Dermis blood vessel endothelial cell (primary cell): ENCODE data around the gene KCNJ1. TPM values are rescaled to one million over a fixed set of nuclear protein-coding genes. Genes with fewer than 3 reads are reported as not detected.

ENCODE experiments used
- DNase-seq: peaks from one replicate; pipeline ENCODE4 v3.0.0; 2010
- total RNA-seq: library from RNA; depleted of rRNA; stranded (reverse); fragments of >200 nt; gene quantifications from 2 replicates; pipeline ENCODE4 v1.2.3, GENCODE V29; 2014

KCNJ1 gene
- total RNA-seq, 1 donor from 2014 or later, result 0.34 TPM

DNA sequence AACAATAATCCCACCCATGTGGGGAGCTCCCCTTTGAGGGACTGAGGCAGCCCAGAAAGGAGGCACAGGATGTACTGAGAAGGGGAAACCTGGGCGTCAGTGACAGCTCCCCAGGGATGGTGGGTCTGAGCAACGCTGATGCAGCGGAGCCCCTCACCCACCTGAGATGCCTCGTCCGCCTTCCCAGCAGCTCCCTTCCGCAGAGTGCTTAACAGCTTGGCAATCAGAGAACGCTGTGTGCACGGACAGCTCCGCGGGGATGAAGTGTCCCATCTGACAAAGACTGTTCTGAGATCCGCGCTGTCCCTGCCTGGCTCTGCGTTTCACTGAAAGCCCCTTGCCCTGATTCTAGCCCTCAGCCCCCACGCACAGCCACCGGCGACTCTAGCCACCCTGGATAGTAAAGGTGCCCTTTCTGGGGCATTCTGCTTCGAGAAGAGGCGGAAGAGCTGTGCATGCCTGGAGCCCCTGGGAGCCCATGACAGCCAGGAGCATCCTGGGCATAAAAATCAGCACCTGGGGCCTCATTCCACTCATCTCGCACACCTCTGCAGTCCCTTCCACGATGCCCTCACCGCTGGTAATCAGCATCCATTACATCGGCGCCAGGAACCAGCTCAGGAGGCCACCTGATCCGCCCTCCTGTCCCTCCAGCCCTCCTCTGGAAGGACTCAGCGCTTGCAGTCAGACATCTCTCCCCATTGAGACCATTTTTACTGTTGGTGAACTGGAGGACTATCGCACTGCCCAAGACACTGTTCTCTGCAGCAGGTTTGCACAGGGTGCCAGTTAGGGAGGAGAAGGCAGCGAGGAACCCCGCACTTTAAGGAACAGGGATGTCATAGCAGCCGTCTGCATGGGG lies 34.8 kb upstream of the KCNJ1 start:
- DNase-seq, result no peak

DNA sequence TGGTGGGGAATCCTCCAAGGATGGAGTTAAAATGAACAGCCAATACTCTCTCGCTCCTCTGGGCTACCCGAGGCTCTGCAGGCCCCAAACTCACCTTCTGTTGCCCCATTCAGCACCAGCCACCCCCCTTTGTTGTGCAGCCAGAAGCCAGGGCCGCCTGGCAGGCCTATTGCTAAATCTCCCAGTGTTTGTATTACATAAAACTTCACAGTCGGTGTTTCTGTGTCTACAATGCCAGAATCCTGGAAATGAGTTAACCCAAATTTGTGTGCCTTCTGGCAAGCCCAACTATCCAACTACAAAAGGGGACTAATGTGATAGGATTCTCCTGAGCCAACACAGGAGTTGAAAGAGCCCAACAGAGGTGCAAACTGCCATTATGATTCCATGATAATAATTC lies 33.4 kb upstream of the KCNJ1 start:
- no peak for DNase-seq

DNA sequence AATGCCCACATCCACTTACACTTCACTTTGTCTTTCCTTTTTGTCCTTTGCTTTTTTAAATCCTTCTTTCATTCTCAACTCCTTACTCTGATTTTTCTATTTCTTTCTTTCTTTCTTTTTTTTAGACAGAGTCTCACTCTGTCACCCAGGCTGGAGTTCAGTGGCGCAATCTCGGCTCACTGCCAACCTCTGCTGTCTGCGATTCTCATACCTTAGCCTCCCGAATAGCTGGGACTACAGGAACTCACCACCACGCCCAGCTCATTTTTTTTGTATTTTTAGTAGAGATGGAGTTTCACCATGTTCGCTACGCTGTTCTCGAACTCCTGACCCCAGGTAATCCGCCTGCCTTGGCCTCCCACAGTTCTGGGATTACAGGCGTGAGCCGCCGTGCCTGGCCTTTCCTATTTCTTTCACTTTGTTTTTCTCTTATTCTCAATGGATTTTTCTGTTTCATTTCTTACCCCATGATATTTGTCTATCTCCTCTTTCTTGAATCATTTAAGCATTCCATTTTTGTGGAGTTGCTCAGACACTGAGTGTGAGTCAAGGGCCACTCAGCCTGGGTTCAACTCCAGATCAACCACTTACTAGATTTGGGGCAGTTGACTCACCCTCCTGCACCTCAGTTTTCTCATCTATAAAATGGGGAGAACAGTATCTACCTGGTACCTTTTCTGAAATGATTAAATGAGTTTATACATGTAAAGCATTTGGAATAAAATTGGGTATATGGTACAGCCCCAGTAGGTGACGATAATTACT lies 31.7 kb upstream of the KCNJ1 start:
- DNase-seq, result no peak

DNA sequence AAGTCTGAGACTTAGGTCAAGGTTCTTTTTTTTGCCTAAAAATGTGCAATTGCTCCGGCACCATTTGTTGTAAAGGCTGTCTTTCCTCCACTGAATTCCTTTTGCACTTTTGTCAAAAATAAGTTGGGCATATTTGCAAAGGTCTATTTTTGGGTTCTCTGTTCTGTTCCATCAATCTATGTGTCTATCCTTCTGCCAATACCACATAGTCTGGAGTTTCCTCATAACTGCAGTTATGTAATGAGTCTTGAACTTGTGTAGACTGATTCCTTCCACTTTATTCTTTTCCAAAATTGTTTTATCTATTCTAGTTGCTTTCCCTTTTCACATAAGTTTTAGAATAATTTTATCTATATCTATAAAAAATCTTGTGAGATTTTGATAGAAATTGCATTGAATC lies 30.7 kb upstream of the KCNJ1 start:
- no peak for DNase-seq

DNA sequence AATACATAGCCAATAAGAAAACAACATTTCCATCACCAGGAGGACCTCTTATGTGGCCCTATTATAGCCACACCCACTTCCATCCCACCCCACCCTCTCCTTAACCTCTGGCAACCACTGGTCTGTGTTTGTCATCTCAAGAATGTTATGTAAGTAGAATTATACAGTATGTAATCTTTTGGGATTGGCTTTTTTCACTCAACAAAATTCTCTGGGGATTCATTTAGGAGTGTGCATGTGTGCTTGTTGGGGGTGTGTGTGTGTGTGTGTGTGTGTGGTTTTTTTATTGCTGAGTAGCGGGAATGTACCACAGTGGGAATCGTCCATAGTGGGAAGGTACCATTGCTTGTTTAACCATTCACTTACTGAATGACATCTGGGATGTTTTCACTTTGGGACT lies 29.3 kb upstream of the KCNJ1 start:
- DNase-seq, result no peak

DNA sequence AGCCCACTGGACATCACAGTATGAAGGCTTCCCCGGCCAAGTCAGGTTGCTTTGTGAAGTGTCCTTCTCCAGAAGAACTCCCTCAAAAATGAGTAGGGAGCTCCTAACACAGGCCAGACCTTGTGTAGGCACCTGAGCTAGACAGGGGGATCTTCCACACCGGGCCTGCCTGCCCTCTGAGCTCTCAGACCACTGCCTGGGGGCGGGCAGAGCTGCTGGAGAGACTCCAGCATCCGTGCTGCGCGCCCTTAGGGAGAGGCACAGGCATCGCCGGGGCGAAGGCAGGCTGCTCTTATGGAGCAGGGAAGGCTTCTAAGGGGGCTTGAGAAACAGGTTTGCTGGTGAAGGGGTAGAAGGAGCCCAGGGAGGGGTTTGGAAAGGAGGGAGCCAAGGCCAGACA lies 28.4 kb upstream of the KCNJ1 start:
- DNase-seq, result no peak

DNA sequence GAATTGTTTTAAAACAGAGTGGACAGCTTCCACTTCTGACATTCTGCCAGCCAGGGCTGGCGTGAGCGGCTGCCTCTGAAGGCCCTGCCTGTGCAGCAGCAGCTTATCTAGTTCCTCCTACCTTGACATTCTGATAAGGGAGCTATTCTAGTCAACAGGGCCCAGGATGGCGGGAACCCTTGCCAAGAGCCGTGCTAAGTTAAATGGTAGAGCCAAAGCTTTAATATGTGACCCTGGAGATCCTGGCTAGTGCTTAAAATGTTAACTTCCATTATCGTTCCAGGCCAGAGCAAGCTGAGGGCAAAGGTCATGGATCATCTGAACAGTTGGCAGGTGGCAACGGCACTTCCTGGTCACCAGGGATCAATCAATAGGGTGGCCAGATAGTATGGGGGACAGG lies 27.6 kb upstream of the KCNJ1 start:
- no peak for DNase-seq

DNA sequence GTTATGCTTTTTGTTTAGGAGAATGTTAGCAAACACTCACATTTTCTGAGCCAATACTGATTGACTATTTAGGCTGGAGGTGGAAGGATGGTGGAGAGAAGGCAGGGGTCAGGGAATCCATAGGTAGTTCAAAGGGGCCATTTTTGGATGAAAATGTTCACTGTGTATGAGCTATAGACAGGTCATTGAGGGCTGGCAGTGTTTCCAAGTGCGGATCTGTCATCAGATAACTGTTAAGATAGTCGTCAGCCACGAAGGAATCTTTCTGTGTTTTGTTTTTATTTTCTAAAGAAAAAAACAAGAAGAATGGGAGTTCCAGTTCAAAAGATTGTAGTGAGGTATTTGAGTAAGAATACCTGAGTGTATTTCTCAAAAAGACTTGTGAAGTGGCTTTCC lies 27.2 kb upstream of the KCNJ1 start:
- no peak for DNase-seq

DNA sequence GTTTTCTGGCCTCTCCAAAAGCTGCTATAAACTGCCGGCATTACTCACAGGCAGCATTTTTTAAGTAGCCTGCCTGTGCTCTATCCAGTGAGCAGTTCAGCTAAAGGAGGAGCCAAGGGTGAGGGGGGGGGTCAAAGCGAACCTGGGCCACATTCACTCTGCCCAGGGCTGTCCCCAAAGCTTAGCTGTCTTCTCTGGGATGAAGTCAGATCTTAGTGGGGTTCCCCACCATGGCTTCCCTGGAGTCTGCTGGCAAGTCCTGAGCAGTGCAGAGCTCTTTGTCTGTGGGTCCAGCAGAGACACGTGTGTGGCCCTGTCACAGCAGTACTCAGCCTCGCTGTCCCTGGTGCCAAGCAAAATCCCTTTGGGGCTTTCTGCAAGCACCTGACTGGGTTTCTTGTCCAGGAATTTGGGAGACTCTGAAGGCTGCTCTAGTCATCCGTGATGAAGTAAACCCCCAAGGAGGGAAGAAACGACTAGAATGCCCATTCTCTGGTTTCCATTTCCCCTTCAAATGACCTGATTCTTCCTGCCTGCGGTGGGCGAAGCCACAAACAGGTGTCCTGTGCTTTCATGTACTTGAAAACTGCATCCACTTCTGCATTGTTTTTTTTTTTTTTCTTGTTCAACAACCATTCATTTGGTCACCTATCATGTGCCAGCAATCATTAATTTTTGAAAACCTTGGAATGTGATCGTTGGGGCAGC lies 26.6 kb upstream of the KCNJ1 start:
- DNase-seq, result no peak

DNA sequence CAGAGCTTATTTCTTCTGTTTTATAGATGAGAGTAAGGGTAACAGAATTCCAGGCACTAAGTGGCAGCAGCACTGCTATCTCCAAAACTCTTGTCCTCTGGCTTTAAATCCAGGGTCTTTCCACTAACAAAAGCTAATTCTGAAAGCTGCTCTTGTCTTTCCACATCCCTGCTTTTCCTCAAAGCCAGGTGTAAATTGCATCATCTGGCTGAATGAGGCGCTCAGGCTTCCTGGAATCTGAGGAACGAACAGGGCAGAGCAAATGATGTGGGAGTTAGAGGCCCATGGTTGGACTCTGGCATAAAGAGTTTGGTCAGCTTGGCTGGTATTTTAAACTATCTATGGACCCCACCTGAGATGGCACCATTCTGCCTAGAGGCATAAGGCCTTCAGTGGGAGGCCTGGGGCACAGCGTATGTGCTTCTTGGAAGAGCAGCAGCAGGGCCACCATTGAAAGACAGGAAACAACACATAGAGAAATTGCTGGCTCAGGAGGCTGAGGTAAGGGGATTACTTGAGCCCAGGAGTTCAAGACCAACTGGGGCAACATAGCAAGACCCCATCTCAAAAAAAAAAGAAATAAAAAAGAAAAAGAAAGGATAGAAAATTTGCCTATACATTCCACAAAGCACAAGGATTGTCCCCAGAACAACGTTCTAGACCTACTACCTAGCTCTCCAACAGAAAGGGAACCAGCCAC lies 25.9 kb upstream of the KCNJ1 start:
- DNase-seq, result no peak

DNA sequence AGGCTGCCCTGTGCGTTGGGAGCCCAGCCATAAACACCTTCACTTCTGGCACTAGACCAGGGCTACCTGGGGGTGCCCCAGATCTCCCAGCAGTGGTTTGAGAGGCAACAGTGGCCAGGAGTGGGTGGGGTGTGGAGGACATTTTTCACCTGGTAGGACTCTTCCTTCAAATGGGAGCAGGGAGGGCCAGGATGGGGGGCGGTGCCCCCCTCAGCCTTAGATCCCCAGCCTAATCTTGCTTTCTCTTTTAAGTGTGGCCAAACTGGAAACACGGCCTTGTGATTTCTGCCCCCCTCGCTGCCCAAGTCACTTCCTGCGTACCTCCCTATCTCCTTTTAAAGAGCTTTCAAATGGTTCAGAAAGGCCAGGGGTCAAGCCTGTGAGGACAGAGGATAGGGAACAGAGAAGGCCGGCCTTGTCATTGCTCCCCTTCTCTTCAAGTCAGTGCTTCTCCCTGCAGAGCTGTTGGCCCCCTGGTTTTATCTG lies 24.9 kb upstream of the KCNJ1 start:
- DNase-seq, result no peak

DNA sequence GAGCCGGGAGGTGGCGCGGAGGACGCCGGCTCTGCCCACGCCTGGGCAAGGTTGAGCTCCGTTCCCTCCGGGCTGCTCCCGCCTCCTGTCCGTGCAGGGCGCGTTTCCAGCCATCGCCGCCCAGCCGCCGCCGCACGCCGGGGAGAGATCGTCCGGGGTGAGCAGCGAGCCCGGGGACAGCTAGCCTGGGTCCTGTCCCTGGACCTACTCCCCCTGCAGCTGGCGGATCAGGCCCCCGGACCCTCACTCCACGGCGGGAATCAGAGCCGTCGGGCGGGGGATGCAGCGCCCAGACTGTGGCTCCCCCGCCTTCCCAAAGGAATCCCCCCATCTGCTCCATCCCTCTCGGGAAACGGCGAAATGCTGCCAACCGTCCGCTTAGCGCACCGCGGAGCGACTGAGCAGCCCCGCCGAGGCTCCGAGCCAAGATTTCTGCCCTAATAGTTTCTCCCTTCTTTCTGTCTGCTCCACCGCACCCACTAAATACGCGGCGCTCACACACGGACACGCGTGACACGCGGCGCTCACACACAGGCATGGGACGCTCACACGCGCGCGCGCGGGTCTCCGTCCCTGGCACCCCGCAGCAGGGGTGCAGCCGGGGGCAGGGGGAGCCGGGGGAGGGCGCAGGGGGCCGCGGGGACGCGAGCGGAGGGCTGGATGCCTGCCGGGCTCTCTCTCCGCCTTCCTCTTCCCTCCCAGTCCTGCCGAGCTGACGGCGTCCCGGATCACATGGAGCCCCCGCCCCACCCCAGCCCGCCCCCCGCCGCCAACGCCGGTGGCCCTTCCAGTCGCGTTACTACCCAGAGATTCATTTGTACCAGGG lies 23.7 kb upstream of the KCNJ1 start, which contains the start of gene KCNJ5:
Gene KCNJ5 (plus strand): TSS at position 814 of the 826 bp plus-strand sequence. CDS start 19,918 bp downstream, outside the sequence.
- DNase-seq, result no peak

DNA sequence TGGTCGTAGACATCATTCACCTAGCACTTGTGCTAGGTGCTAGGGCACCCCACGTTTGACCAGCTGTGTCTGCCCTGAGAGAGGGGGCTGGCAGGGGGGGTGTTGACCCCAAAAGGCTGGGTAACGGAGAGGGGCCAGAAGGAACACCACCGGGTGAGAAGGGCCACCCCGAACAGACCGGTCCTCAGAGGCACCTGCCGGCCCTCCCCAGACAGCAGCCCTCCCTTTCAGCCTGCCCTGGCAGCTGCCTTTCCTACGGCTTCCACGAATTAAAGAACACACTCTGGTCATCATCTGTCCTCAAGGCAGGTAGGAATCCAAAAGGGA lies 23.1 kb upstream of the KCNJ1 start:
- DNase-seq, result no peak

DNA sequence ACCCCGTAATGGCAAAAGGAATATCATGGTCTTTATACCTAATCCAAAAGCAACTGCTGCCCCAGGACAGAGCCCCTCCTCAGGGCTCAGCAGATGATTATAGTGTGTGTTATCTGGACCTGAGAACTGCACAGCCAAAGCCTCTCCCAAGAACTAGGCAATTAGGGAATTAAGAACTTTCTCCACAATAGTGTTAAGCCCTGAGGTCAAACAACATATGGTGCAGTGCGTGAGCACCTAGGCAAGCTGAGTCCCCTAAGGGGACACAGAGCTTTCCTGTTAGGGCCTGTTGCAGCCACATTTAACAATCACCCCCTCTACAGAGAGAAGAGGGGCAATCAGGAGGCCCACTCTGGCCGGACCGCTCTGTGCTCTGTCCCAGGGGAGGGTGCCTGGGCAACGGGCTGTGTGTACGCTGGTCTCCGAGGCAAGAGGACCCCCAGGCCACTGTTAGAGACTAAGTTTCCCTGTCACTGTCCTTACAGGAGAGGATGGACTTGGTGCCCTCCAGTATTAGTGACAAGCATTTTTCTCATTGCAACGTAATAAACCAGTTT lies 22.6 kb upstream of the KCNJ1 start:
- no peak for DNase-seq

DNA sequence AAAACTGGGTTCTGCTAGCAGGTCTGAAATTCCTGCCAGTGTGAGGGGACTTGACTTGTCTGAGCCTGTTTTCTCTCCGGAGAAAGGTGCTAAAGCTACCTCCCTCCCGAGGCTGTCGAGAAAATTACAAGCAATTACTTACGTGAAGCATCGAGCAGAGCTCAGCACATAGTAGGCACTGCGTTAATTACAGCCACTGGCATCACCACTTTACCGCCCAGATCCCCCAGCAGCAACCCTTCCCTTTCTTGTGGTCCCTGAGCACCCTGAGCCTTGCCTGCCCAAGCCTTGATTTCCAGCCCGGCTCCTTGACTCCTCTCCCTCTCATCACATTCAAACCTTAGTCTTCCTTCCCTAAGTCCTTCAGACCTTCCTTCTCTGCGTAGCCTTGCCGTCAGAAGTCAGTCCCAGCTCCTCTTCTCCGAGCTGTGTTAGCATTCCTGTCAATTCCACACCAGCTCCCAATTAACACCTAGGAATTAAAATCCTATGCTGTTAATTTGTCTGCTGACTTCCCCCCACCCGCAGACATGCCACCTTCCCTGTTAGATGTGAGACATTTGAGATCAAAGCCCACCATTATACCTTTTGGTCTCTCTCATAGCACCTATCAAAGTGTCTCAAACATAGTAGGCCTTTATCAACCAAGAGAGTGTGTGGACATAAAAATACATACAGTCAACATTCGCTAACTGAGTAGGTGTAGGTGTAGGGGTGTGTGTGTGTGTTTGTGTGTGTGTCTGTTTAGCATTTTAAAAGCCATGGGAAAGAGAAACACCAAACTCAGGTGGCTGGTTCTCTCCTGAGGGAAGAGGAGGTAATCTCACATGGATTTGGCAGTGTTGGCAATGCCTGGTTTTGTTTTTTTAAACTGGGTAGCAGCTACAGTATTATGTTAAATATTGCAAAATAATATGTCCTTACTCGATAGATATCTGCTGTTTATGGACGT lies 21.2 kb upstream of the KCNJ1 start:
- DNase-seq, result no peak

DNA sequence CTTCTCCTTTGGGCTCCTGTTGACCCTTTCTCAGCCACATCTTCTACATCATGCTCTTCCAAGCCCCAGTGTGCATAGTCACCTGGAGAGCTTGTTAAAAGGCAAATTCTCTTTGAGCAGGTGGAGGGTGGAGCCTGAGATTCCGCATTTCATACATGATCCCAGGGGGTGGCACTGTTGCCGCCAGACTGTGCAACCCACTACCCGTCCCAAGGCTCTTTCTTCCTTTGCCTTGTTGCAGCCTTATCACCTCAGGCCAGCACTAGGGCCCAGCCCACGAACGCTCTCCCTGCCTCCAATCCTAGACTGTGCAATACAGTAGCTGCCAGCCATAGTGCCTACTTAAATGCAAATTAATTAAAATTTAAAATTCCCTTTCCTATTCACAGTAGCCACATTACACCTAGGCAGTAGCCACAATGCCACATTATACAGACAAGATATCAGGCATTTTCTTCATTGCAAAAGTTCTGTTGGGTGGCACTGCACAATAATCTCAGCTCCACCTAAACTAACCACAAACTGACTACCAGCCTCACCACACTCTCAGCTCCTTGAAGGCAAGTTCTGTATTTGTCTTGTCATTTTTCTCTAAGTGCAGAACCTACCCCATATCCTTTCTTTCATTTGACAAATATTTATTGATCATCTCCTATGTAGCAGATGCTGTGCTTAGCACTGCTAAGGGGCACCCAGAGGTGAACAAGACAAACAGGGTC lies 19.5 kb upstream of the KCNJ1 start:
- DNase-seq, result peak; percentile 49

DNA sequence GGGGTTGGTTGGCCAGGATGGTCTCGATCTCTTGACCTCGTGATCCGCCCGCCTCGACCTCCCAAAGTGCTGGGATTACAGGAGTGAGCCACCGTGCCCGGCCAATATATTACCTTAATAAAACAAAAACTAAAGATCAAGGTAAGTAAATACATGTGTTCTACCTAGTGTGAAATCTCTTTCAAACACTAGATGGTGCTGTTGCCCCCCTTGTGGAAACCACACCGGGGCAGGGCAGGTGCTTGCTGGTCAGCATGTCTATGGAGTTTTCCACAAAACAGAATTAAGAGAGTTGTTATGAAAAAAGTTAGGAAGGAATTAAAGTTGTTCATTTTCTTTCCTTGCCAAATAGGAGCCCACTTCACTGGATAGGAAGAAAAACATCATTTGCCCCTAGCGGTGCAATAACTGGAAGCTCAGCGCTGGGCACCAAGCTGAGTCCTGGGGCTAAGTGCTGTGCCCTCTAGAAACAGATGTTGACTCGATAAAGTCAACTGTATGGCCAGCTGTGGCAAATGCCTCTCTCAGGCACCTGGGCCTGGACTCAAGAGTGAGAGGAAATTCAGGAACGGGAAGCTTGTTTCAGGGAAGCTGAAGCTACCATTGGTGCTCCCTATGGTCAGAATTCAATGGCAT lies 17.7 kb upstream of the KCNJ1 start:
- DNase-seq, result peak; percentile 87

DNA sequence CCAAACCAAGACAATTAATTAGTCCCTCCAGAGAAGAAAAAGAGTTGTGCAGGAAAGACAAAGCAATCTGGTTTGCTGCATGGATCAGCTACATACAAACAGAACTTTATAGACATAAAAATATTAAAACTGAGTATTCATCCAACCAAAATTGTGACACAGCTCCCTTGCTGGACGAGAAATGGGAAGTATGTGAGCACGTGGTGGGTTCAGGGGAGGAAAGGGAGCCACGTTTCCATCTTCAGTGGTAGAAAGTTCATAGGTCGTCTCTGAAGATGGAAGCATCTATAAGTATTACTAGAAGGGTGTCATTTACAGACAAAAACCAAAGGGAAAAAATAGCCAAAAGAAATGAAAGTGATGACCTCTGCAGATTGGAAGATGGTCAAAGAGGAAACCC lies 17.0 kb upstream of the KCNJ1 start:
- DNase-seq, result no peak

DNA sequence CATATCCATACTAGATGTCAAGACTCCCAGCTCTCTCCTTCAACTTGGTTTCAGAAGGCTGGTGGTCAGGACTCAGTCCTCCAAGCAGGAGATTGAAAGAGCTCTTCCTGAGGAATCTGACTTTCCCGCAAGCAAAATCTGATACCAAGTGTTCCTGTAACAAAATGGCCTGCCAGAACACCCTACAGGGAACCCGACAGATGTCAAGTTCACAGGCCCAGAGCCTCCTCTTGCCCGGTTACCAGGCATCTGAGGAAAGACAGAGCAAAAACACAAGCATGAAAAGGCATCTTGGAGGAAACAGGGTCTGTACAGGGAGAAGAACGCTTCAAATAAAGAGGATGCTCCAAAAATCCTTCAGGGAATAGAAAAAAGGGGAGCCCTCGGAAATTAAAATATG lies 15.4 kb upstream of the KCNJ1 start:
- no peak for DNase-seq
